Hepatocyte (in vitro differentiated cells): Measurements from ENCODE around the gene IQGAP2. TPM values are rescaled to one million over a fixed set of nuclear protein-coding genes. Genes with fewer than 3 reads are reported as not detected.

Experiments used
- DNase-seq: peaks from one replicate; pipeline ENCODE4 v3.0.0-alpha.2; 2016; ENCODE audit warnings: low spot score
- H2AFZ ChIP-seq: fragments of 200-600 bp; sonication (generic); 2 replicates; pipeline ENCODE4 v1.6.0; 2016; ENCODE audit warnings: antibody characterized with exemption, mild to moderate bottlenecking
- H3K27ac ChIP-seq: fragments of 200-600 bp; sonication (generic); 2 replicates; pipeline ENCODE4 v1.5.1; 2016; ENCODE audit warnings: mild to moderate bottlenecking
- H3K27me3 ChIP-seq: fragments of 200-600 bp; sonication (generic); 2 replicates; pipeline ENCODE4 v1.6.1; 2016
- H3K36me3 ChIP-seq: fragments of 200-600 bp; sonication (generic); replicated peaks from 2 replicates; pipeline ENCODE4 v1.5.1; 2016; ENCODE audit warnings: low read depth; ENCODE audit not compliant: insufficient read depth
- H3K4me1 ChIP-seq: fragments of 200-600 bp; sonication (generic); 2 replicates; pipeline ENCODE4 v1.5.1; 2016; ENCODE audit warnings: mild to moderate bottlenecking, moderate library complexity; ENCODE audit not compliant: insufficient read depth
- H3K4me2 ChIP-seq: fragments of 200-600 bp; sonication (generic); 2 replicates; pipeline ENCODE4 v1.6.0; 2016
- H3K4me3 ChIP-seq: fragments of 200-600 bp; sonication (generic); 2 replicates; pipeline ENCODE4 v1.5.1; 2016; ENCODE audit warnings: mild to moderate bottlenecking
- H3K79me2 ChIP-seq: fragments of 200-600 bp; sonication (generic); 2 replicates; pipeline ENCODE4 v1.6.0; 2017; ENCODE audit warnings: mild to moderate bottlenecking
- H3K9me2 ChIP-seq: fragments of 200-600 bp; sonication (generic); replicated peaks from 2 replicates; pipeline ENCODE4 v1.6.0; 2017; ENCODE audit warnings: mild to moderate bottlenecking; ENCODE audit not compliant: insufficient read depth
- H3K9me3 ChIP-seq: fragments of 200-600 bp; sonication (generic); 2 replicates; pipeline ENCODE4 v1.5.1; 2016; ENCODE audit warnings: low read depth, mild to moderate bottlenecking
- H4K20me1 ChIP-seq: fragments of 200-600 bp; sonication (generic); 2 replicates; pipeline ENCODE4 v1.6.0; 2016; ENCODE audit warnings: mild to moderate bottlenecking; ENCODE audit not compliant: insufficient read depth, poor library complexity, severe bottlenecking
- CTCF ChIP-seq: fragments of 200-600 bp; sonication (generic); IDR thresholded peaks from 2 replicates; pipeline ENCODE4 v1.5.1; 2016; ENCODE audit warnings: antibody characterized with exemption, mild to moderate bottlenecking; ENCODE audit not compliant: poor library complexity
- EZH2 ChIP-seq: fragments of 200-600 bp; sonication (generic); IDR thresholded peaks from 2 replicates; pipeline ENCODE4 v1.6.1; 2016; ENCODE audit warnings: antibody characterized with exemption, mild to moderate bottlenecking, borderline replicate concordance
- EZH2phosphoT487 ChIP-seq: fragments of 200-600 bp; sonication (generic); IDR thresholded peaks from one replicate; pipeline ENCODE4 v1.6.1; 2018; ENCODE audit warnings: antibody characterized with exemption, mild to moderate bottlenecking, low read depth, moderate library complexity; ENCODE audit not compliant: unreplicated experiment, severe bottlenecking
- WGBS: methylation state at CpG from one replicate; pipeline ENCODE4 v1.1.6; 2016; ENCODE audit warnings: low lambda C conversion rate; ENCODE audit errors: missing lambda C conversion rate; 5-methylcytosine and 5-hydroxymethylcytosine counted together
- polyA plus RNA-seq: library from polyadenylated mRNA; unstranded; fragments of >200 nt; fragmentation: Nextera tagmentation; extraction: Ambion mirVana; gene quantifications from 2 replicates; pipeline ENCODE4 v1.2.1, GENCODE V29; 2016
- total RNA-seq: library from RNA; depleted of rRNA; stranded (reverse); fragments of >200 nt; gene quantifications from 2 replicates; pipeline ENCODE4 v1.2.3, GENCODE V29; 2014

IQGAP2 gene
- total and polyA plus RNA-seq, 2 experiments from 2014 or later, result 37.2 to 78.9 TPM

- Histone ChIP-seq H3K36me3 (no peaks in the 10 kb centered on the region), H3K27ac (no peak overlapping the region), H3K9me3 (no peaks in the 10 kb centered on the region), H4K20me1 (no peaks in the 10 kb centered on the region), H3K9me2 (no peaks in the 10 kb centered on the region), H3K4me3 (no peak overlapping the region), H3K79me2 (peaks cover 7% of the 10 kb centered on the region), H2AFZ (no peak overlapping the region), H3K27me3 (no peaks in the 10 kb centered on the region), H3K4me1 (peaks cover 3% of the 10 kb centered on the region), H3K4me2 (no peak overlapping the region)
- no peak for DNase-seq
- TF ChIP-seq EZH2 (no peak), CTCF (no peak), EZH2phosphoT487 (no peak)
- WGBS, result 62% methylated on average over 4 of the region's 4 CpGs
These were observed 94.0 kb downstream of the IQGAP2 start for GRCh38 chr5:76497065-76497460.

- no peaks in the 10 kb centered on the region for H3K27me3 ChIP-seq
- no peak overlapping the region for H3K4me2 ChIP-seq
- H2AFZ ChIP-seq, result no peak overlapping the region
- no peaks in the 10 kb centered on the region for H4K20me1 ChIP-seq
- no peaks in the 10 kb centered on the region for H3K36me3 ChIP-seq
- peaks cover 9% of the 10 kb centered on the region for H3K79me2 ChIP-seq
- 77% methylated on average over 4 of the region's 4 CpGs for WGBS
- no peaks in the 10 kb centered on the region for H3K9me3 ChIP-seq
- no peak for TF ChIP-seq EZH2phosphoT487
- no peak for TF ChIP-seq CTCF
- TF ChIP-seq EZH2, result no peak
- H3K4me1 ChIP-seq, result no peaks in the 10 kb centered on the region
- no peak for DNase-seq
- H3K4me3 ChIP-seq, result no peak overlapping the region
- no peaks in the 10 kb centered on the region for H3K9me2 ChIP-seq
- H3K27ac ChIP-seq, result no peak overlapping the region
These were observed 95.1 kb downstream of the IQGAP2 start for GRCh38 chr5:76497986-76498717.

- Histone ChIP-seq H3K79me2 (peaks cover 9% of the 10 kb centered on the region), H3K4me2 (no peak overlapping the region), H3K9me2 (no peaks in the 10 kb centered on the region), H3K27ac (no peak overlapping the region), H3K4me3 (no peak overlapping the region), H3K4me1 (no peaks in the 10 kb centered on the region), H3K27me3 (no peaks in the 10 kb centered on the region), H3K36me3 (no peaks in the 10 kb centered on the region), H4K20me1 (no peaks in the 10 kb centered on the region), H2AFZ (no peak overlapping the region), H3K9me3 (no peaks in the 10 kb centered on the region)
- no peak for DNase-seq
- WGBS, result 91% methylated on average over 2 of the region's 2 CpGs
- TF ChIP-seq EZH2 (no peak), CTCF (no peak), EZH2phosphoT487 (no peak)
These were observed 96.5 kb downstream of the IQGAP2 start for GRCh38 chr5:76499507-76500161.
